Neuronal stem cell (in vitro differentiated cells): ENCODE measurements around the gene MTCH1.
A peak's percentile ranks its signal among the peaks of the same experiment; 100 is the strongest.
"Not testable (repeated sequence)": the region's sequence is repeated elsewhere in the genome, so short reads cannot be mapped to it uniquely, and the experiment has no call there.

Experiments
- DNase-seq: peaks from one replicate; pipeline ENCODE4 v3.0.0-alpha.2; 2013; ENCODE audit warnings: low spot score
- H2AFZ ChIP-seq: one replicate; pipeline ENCODE4 v1.6.1; 2013; ENCODE audit warnings: mild to moderate bottlenecking, low read length, inconsistent platforms
- H2AK5ac ChIP-seq: 2 replicates; pipeline ENCODE4 v1.6.1; 2013; ENCODE audit warnings: low read depth, mild to moderate bottlenecking, inconsistent platforms, low read length, moderate library complexity, mixed read lengths
- H2BK120ac ChIP-seq: 2 replicates; pipeline ENCODE4 v1.6.1; 2013; ENCODE audit warnings: low read depth, mild to moderate bottlenecking, inconsistent platforms, low read length, moderate library complexity, mixed read lengths
- H2BK12ac ChIP-seq: one replicate; pipeline ENCODE4 v1.6.1; 2013; ENCODE audit warnings: low read length, inconsistent platforms
- H2BK15ac ChIP-seq: 2 replicates; pipeline ENCODE4 v1.6.1; 2013; ENCODE audit warnings: mild to moderate bottlenecking, low read length, inconsistent platforms, mixed read lengths
- H2BK5ac ChIP-seq: one replicate; pipeline ENCODE4 v1.6.1; 2013; ENCODE audit warnings: inconsistent platforms, mild to moderate bottlenecking, low read length, moderate library complexity
- H3K14ac ChIP-seq: one replicate; pipeline ENCODE4 v1.6.1; 2013; ENCODE audit warnings: low read length, inconsistent platforms
- H3K18ac ChIP-seq: 2 replicates; pipeline ENCODE4 v1.6.1; 2013; ENCODE audit warnings: low read length, inconsistent platforms
- H3K23ac ChIP-seq: 2 replicates; pipeline ENCODE4 v1.6.1; 2013; ENCODE audit warnings: low read depth, mild to moderate bottlenecking, mixed read lengths, low read length, inconsistent platforms; ENCODE audit not compliant: poor library complexity
- H3K27ac ChIP-seq: replicated peaks from 3 replicates; pipeline ENCODE4 v1.5.1; 2013; ENCODE audit warnings: low read length, inconsistent platforms
- H3K27me3 ChIP-seq, 3 experiments: 2 replicates each; pipeline ENCODE4 v1.6.1; 2013; ENCODE audit warnings: low read length in 3 of 3, mild to moderate bottlenecking in 2 of 3, inconsistent platforms in 1 of 3, low read depth in 1 of 3, mixed read lengths in 1 of 3, moderate library complexity in 1 of 3; ENCODE audit not compliant: control insufficient read depth in 3 of 3, insufficient read depth in 3 of 3
- H3K36me3 ChIP-seq, 2 donors: replicated peaks in 1 of 2; 2 replicates each; pipeline ENCODE4 v1.6.1; 2013; ENCODE audit warnings: low read length in 2 of 2; ENCODE audit not compliant: control insufficient read depth in 2 of 2, insufficient read depth in 2 of 2
- H3K4ac ChIP-seq: 2 replicates; pipeline ENCODE4 v1.6.1; 2013; ENCODE audit warnings: inconsistent platforms, mild to moderate bottlenecking, low read length, moderate library complexity
- H3K4me1 ChIP-seq, 2 donors: 1 replicate in 1 of 2; 2 replicates in 1 of 2; pipeline ENCODE4 v1.6.1; 2013; ENCODE audit warnings: low read length in 2 of 2, low read depth in 1 of 2; ENCODE audit not compliant: control insufficient read depth in 2 of 2, insufficient read depth in 1 of 2
- H3K4me2 ChIP-seq: one replicate; pipeline ENCODE4 v1.6.1; 2013; ENCODE audit warnings: mild to moderate bottlenecking, low read length, inconsistent platforms; ENCODE audit not compliant: insufficient read depth, poor library complexity, severe bottlenecking
- H3K4me3 ChIP-seq, 2 donors: 2 replicates each; pipeline ENCODE4 v1.5.1; 2013; ENCODE audit warnings: low read length in 2 of 2, mild to moderate bottlenecking in 2 of 2, inconsistent platforms in 1 of 2, moderate library complexity in 1 of 2
- H3K79me1 ChIP-seq: one replicate; pipeline ENCODE4 v1.6.1; 2013; ENCODE audit warnings: low read depth, mild to moderate bottlenecking, inconsistent platforms, low read length, moderate library complexity
- H3K9ac ChIP-seq: one replicate; pipeline ENCODE4 v1.6.1; 2013; ENCODE audit warnings: mild to moderate bottlenecking, low read depth, low read length, inconsistent platforms; ENCODE audit not compliant: poor library complexity
- H3K9me3 ChIP-seq, 2 donors: replicated peaks in 1 of 2; 2 replicates each; pipeline versions ENCODE3 to v1.6.1; 2013; ENCODE audit warnings: low read length in 2 of 2, mild to moderate bottlenecking in 2 of 2, inconsistent platforms in 1 of 2, low read depth in 1 of 2, mixed read lengths in 1 of 2, moderate library complexity in 1 of 2; ENCODE audit not compliant: control insufficient read depth in 2 of 2, insufficient read depth in 1 of 2
- H4K8ac ChIP-seq: one replicate; pipeline ENCODE4 v1.6.1; 2013; ENCODE audit warnings: low read depth, mild to moderate bottlenecking, inconsistent platforms, low read length, moderate library complexity
- H4K91ac ChIP-seq: one replicate; pipeline ENCODE4 v1.6.1; 2013; ENCODE audit warnings: low read length, low read depth, mild to moderate bottlenecking, inconsistent platforms; ENCODE audit not compliant: poor library complexity
- WGBS, 2 donors: extraction: QIAGEN DNeasy Blood & Tissue Kit; methylation state at CpG; one replicate each; pipeline ENCODE4 v1.1.7; 2013; ENCODE audit warnings: missing lambda C conversion rate in 2 of 2, mixed read lengths in 1 of 2; ENCODE audit not compliant: insufficient read length in 2 of 2, insufficient replicate concordance in 1 of 2; ENCODE audit errors: extremely low coverage in 2 of 2; 5-methylcytosine and 5-hydroxymethylcytosine counted together

MTCH1 gene

DNA sequence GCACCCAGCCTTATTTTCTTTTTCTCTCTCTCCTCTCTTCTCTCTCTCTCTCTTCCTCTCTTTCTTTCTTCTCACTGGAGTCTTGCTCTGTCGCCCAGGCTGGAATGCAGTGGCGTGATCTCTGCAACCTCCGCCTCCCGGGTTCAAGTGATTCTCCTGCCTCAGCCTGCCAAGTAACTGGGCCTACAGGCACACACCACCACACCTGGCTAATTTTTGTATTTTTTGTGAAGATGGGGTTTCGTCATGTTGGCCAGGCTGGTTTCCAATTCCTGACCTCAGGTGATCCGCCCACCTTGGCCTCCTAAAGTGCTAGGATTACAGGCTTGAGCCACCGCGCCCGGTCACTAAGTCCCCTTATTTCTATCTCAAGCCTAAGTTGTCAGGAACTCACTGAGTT lies 36.9 kb downstream of the MTCH1 start:
- not testable (repeated sequence) for H3K36me3 ChIP-seq, H2AK5ac ChIP-seq, H3K14ac ChIP-seq, H3K79me1 ChIP-seq, H3K23ac ChIP-seq, H3K4me1 ChIP-seq, H3K4me2 ChIP-seq, H3K27ac ChIP-seq, H2BK12ac ChIP-seq, H2BK15ac ChIP-seq, H4K91ac ChIP-seq, H2BK5ac ChIP-seq, H3K9ac ChIP-seq, H2AFZ ChIP-seq, H3K4ac ChIP-seq, H2BK120ac ChIP-seq, H4K8ac ChIP-seq, H3K18ac ChIP-seq, H3K9me3 ChIP-seq, DNase-seq, H3K4me3 ChIP-seq
- peaks cover 0 to 13% (median 0%) of the 10 kb centered on the region in 3 experiments for H3K27me3 ChIP-seq
- WGBS, 2 donors: no CpG with 5 or more reads among the region's 9 CpGs

GRCh38 chr6:36947570-36948351 lies 38.2 kb downstream of the MTCH1 start:
- H4K91ac ChIP-seq: no peak overlapping the region
- H3K18ac ChIP-seq: no peak overlapping the region
- H3K27me3 ChIP-seq: peaks cover 0 to 10% (median 0%) of the 10 kb centered on the region in 3 experiments
- no peak overlapping the region for H4K8ac ChIP-seq
- no peak for DNase-seq
- WGBS, 2 donors: no CpG with 5 or more reads among the region's 12 CpGs
- no peak overlapping the region for H3K4me2 ChIP-seq
- no peak overlapping the region for H2AK5ac ChIP-seq
- no peak overlapping the region for H2AFZ ChIP-seq
- H3K27ac ChIP-seq: no peak overlapping the region
- no peak overlapping the region for H3K4ac ChIP-seq
- H3K9me3 ChIP-seq: no peaks in the 10 kb centered on the region
- H3K23ac ChIP-seq: no peak overlapping the region
- no peak overlapping the region for H2BK120ac ChIP-seq
- no peak overlapping the region for H2BK5ac ChIP-seq
- no peak overlapping the region for H2BK15ac ChIP-seq
- no peaks in the 10 kb centered on the region for H3K4me1 ChIP-seq
- no peak overlapping the region for H2BK12ac ChIP-seq
- H3K79me1 ChIP-seq: no peaks in the 10 kb centered on the region
- H3K14ac ChIP-seq: no peak overlapping the region
- H3K36me3 ChIP-seq: no peaks in the 10 kb centered on the region
- H3K4me3 ChIP-seq: no peak overlapping the region
- H3K9ac ChIP-seq: no peak overlapping the region

- Histone ChIP-seq H3K79me1 (no peaks in the 10 kb centered on the region), H4K91ac (no peak overlapping the region)
- no CpG with 5 or more reads among the region's 4 CpGs for WGBS, 2 donors
Measured at GRCh38 chr6:36946526-36946925, 39.5 kb downstream of the MTCH1 start.

GRCh38 chr6:36945301-36945700 lies 40.7 kb downstream of the MTCH1 start:
- Histone ChIP-seq H3K18ac (no peak overlapping the region), H3K4me2 (no peak overlapping the region), H3K27me3 (peaks cover 0 to 10% (median 0%) of the 10 kb centered on the region in 3 experiments), H3K36me3 (no peaks in the 10 kb centered on the region), H2BK12ac (no peak overlapping the region), H2BK120ac (no peak overlapping the region), H3K4ac (no peak overlapping the region), H3K4me3 (no peak overlapping the region), H2AFZ (no peak overlapping the region), H3K14ac (no peak overlapping the region), H3K27ac (no peak overlapping the region), H3K79me1 (no peaks in the 10 kb centered on the region), H3K9ac (no peak overlapping the region), H3K9me3 (peaks cover 0 to 3% of the 10 kb centered on the region in 2 donors), H2AK5ac (no peak overlapping the region), H4K8ac (no peak overlapping the region), H4K91ac (no peak overlapping the region), H2BK15ac (no peak overlapping the region), H3K4me1 (no peaks in the 10 kb centered on the region), H2BK5ac (no peak overlapping the region), H3K23ac (no peak overlapping the region)
- no CpG with 5 or more reads among the region's 4 CpGs for WGBS, 2 donors
- DNase-seq: no peak

More at GRCh38 chr6:36946526-36946925, 39.5 kb downstream of the MTCH1 start:
- peak overlapping the region; percentile 73 for H3K23ac ChIP-seq
- peaks cover 0 to 10% (median 0%) of the 10 kb centered on the region in 3 experiments for H3K27me3 ChIP-seq
- no peak overlapping the region for H4K8ac ChIP-seq
- peak overlapping the region; percentile 76 for H3K18ac ChIP-seq
- no peak overlapping the region for H2AFZ ChIP-seq
- peak overlapping the region; percentile 89 for H2AK5ac ChIP-seq
- peak overlapping the region; percentile 41 for H2BK12ac ChIP-seq
- no peaks in the 10 kb centered on the region for H3K36me3 ChIP-seq
- no peak overlapping the region for H3K9ac ChIP-seq
- peak overlapping the region; percentile 94 for H2BK5ac ChIP-seq
- no peak overlapping the region for H2BK120ac ChIP-seq
- peak overlapping the region; percentile 76 for H3K4ac ChIP-seq
- H3K27ac ChIP-seq: no peak overlapping the region
- no peaks in the 10 kb centered on the region for H3K4me1 ChIP-seq
- no peak overlapping the region for H3K14ac ChIP-seq
- no peak for DNase-seq
- H3K4me2 ChIP-seq: no peak overlapping the region
- no peaks in the 10 kb centered on the region for H3K9me3 ChIP-seq
- no peak overlapping the region for H2BK15ac ChIP-seq
- H3K4me3 ChIP-seq: no peak overlapping the region
